Ishikawa (cell line): ENCODE results near the gene ARMH3.

Source experiments
- CEBPB ChIP-seq: IDR thresholded peaks from 2 replicates; pipeline ENCODE4 v1.6.1; 2012
- CREB1 ChIP-seq: IDR thresholded peaks from 2 replicates; pipeline ENCODE4 v1.6.1; 2012; ENCODE audit warnings: low read depth
- EGR1 ChIP-seq: IDR thresholded peaks from 2 replicates; pipeline ENCODE4 v1.6.1; 2012
- EP300 ChIP-seq: IDR thresholded peaks from 2 replicates; pipeline ENCODE4 v1.6.1; 2012; ENCODE audit warnings: borderline replicate concordance
- FOXM1 ChIP-seq: IDR thresholded peaks from 2 replicates; pipeline ENCODE4 v1.6.1; 2012; ENCODE audit warnings: low read depth, borderline replicate concordance
- NFIC ChIP-seq: IDR thresholded peaks from 2 replicates; pipeline ENCODE4 v1.6.1; 2012
- RAD21 ChIP-seq: IDR thresholded peaks from 2 replicates; pipeline ENCODE4 v1.6.1; 2012; ENCODE audit warnings: low read depth
- TAF1 ChIP-seq: IDR thresholded peaks from 2 replicates; pipeline ENCODE4 v1.6.1; 2012; ENCODE audit warnings: low read depth, mild to moderate bottlenecking
- TCF12 ChIP-seq: IDR thresholded peaks from 2 replicates; pipeline ENCODE4 v1.6.1; 2012; ENCODE audit warnings: low read depth
- TEAD4 ChIP-seq: IDR thresholded peaks from 2 replicates; pipeline ENCODE4 v1.6.1; 2012
- YY1 ChIP-seq: IDR thresholded peaks from 2 replicates; pipeline ENCODE4 v1.6.1; 2012; ENCODE audit warnings: low read depth
- ZBTB7A ChIP-seq: IDR thresholded peaks from 2 replicates; pipeline ENCODE4 v1.6.1; 2012; ENCODE audit warnings: low read depth
- TF ChIP-seq, protein P1 (sequence below): IDR thresholded peaks from 2 replicates; pipeline ENCODE4 v1.6.1; 2012
- TF ChIP-seq, protein P2 (sequence below): IDR thresholded peaks from 2 replicates; pipeline ENCODE4 v1.6.1; 2012
- TF ChIP-seq, protein P3 (sequence below): IDR thresholded peaks from 2 replicates; pipeline ENCODE4 v1.6.1; 2012; ENCODE audit warnings: low read depth, mild to moderate bottlenecking

ARMH3 gene

DNA sequence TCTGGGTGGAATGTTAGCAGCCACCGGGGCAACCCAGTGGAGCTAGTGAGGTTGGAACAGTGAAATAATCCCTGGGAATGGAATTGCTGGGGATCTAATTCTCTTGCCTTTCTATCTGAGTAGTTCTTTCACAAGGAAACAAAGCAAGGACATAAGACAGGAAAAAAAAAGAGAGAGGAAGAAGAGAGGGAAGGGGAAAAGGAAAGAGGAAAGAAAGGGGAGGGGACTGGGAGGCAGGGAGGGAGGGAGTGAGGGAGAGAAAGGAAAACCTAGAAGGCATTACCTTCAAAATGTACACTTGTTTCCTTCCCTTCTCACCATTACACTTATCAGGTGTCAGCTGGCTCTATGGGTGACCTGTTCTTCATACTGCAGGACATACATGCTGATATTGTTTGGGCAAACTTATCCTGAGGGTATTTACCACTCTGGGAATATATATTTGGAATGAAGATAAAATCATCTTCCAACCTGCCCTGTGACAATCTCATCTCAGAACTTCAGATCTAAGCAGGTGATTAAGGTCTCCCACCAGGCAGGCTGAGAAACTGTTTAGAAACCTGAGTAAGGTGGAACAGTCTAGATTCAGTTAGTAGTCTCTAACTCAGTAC lies 162.4 kb downstream of the ARMH3 start:
- TF ChIP-seq, protein P1, sequence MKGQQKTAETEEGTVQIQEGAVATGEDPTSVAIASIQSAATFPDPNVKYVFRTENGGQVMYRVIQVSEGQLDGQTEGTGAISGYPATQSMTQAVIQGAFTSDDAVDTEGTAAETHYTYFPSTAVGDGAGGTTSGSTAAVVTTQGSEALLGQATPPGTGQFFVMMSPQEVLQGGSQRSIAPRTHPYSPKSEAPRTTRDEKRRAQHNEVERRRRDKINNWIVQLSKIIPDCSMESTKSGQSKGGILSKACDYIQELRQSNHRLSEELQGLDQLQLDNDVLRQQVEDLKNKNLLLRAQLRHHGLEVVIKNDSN, result no peak
- TF ChIP-seq RAD21, result no peak
- no peak for TF ChIP-seq ZBTB7A
- TF ChIP-seq EP300, result no peak
- no peak for TF ChIP-seq TAF1
- TF ChIP-seq, protein P2, sequence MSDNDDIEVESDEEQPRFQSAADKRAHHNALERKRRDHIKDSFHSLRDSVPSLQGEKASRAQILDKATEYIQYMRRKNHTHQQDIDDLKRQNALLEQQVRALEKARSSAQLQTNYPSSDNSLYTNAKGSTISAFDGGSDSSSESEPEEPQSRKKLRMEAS, result no peak
- TF ChIP-seq, protein P3, sequence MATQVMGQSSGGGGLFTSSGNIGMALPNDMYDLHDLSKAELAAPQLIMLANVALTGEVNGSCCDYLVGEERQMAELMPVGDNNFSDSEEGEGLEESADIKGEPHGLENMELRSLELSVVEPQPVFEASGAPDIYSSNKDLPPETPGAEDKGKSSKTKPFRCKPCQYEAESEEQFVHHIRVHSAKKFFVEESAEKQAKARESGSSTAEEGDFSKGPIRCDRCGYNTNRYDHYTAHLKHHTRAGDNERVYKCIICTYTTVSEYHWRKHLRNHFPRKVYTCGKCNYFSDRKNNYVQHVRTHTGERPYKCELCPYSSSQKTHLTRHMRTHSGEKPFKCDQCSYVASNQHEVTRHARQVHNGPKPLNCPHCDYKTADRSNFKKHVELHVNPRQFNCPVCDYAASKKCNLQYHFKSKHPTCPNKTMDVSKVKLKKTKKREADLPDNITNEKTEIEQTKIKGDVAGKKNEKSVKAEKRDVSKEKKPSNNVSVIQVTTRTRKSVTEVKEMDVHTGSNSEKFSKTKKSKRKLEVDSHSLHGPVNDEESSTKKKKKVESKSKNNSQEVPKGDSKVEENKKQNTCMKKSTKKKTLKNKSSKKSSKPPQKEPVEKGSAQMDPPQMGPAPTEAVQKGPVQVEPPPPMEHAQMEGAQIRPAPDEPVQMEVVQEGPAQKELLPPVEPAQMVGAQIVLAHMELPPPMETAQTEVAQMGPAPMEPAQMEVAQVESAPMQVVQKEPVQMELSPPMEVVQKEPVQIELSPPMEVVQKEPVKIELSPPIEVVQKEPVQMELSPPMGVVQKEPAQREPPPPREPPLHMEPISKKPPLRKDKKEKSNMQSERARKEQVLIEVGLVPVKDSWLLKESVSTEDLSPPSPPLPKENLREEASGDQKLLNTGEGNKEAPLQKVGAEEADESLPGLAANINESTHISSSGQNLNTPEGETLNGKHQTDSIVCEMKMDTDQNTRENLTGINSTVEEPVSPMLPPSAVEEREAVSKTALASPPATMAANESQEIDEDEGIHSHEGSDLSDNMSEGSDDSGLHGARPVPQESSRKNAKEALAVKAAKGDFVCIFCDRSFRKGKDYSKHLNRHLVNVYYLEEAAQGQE, result no peak
- no peak for TF ChIP-seq YY1
- TF ChIP-seq NFIC, result no peak
- TF ChIP-seq CEBPB, result no peak
- TF ChIP-seq TEAD4, result no peak
- TF ChIP-seq FOXM1, result no peak
- no peak for TF ChIP-seq EGR1
- TF ChIP-seq TCF12, result no peak
- TF ChIP-seq CREB1, result no peak

DNA sequence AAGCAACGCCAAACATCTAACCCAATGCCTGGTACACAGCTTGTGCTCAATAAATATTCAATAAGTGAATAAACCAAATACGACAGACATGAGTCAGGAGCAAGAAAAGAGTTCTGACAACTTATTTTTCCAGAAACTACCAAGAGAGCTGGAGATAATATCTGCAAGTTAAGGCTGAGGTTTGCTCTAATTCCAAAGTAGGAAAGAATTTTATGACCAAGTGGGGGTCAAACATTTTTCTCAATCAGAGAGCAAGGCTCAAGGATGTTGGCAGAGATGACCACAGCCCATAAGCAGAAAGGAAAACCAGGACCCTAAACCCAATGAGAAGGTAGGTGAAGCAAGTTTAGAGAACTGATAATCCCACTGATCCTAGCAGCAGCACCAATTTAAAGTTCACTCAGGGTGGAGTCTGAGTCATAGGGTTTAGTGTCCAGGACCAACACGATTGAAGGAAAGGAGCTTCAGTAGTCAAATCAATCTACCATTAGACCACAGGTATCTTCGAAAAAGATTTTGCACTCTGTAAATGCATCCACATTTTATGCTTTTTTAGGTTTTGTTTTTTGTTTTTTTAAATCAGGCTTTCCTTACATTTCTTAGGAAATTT lies 163.1 kb downstream of the ARMH3 start:
- TF ChIP-seq EGR1 (no peak), TAF1 (no peak), RAD21 (no peak)

DNA sequence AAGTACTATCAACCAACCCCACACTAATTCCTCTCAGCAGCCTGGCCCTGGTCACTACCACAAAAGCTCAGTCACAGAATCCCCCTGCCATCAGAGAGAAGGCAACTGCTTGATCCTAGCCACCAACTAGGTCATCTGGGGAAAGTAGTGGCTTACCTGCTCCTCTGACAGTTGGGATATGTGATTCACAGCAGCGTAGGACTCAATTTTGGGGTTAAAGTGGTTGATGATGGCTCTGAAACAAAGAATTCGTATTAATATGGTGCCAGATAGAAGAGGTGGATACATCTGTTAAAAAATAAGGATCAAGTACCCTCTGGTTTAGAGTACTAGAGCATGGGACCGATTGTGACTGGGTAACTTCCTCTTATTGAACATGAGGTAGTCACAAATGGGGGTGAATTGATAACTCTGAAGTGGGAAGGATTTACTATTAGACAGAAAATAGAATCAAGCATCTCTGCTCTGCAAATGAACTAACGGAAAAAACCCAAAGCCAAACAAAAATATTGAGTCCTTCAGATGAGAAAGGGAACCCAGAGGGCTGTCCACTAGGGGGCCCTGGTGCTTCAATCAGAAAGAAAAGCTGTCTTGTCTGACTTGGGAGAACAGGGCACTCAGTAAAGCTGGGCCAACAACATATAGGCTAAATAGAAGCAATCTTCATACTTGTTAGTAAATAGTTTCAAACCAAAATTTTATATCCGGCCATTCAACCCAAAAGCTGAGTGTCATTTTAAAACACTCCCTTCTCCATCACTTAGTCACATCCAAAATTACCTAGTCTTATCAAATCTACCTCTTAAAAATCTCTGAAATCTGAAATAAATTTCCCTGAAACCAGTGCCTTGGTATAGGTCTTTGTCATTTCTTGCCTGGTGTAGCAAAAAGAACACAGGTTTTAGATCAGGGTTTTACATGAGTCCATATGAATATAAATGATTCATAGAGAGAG lies 166.4 kb downstream of the ARMH3 start:
- TF ChIP-seq CREB1 (no peak), RAD21 (peak; percentile 87)

DNA sequence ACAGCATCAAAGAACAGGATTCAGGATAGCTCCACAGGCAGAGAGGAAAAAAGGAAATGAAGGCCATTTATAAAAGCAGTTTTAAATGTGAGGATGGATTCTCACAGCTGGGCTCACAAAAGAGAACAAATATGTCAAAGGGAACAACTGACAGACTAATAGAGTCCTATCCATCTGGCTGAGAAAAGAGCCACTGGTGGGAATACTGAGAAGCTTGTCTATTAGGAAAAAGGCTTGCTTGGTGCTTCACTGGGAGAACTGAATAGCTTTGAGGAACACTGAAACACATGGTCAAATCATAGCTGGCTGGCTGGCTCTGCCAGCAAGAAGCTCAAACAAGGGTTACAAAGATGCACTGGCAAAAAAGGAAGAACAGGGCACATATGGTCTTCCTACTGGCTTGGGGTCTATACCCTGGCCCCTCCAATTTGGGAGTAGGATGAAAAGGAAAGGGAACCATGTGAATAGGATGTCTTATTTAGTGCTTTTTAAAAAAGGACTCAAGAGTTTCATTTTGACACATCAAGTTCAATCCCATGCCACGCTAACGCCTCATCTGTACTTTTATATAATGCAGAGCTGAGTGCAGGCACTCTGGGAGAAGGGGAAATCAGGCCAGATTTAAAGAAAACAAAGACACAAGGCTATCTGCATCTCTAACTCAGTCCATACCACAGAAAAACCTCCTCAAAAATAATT lies 167.6 kb downstream of the ARMH3 start:
- no peak for TF ChIP-seq YY1
- no peak for TF ChIP-seq CREB1
- no peak for TF ChIP-seq TAF1
- no peak for TF ChIP-seq TCF12
- TF ChIP-seq, protein P1, result no peak
- TF ChIP-seq ZBTB7A, result no peak
- TF ChIP-seq, protein P2, result no peak
- TF ChIP-seq FOXM1, result no peak
- no peak for TF ChIP-seq CEBPB
- TF ChIP-seq TEAD4, result no peak
- TF ChIP-seq NFIC, result no peak
- TF ChIP-seq, protein P3, result no peak
- no peak for TF ChIP-seq EGR1

DNA sequence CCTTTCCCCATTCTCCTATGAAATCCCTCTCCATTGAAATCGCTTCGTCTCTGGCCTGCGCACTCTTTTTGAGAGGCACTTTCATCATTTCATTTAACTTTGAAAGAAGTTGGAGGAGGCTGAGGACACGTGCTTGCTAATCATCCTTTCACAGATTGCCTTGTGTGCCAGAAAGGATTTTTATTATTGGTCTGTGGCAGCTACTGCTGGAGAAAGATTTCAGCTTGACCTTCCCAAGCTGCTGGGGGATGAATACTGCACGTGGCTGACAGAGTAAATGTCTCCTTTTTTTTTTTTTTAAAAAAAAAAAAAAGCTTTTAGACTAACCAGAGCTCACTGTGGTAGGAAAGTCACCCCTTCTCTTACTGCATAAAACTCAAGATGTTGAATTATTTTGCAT lies 168.2 kb downstream of the ARMH3 start:
- TF ChIP-seq TEAD4, result no peak
- TF ChIP-seq FOXM1, result no peak
- TF ChIP-seq, protein P1, result no peak
- TF ChIP-seq, protein P3, result no peak
- no peak for TF ChIP-seq NFIC
- no peak for TF ChIP-seq CEBPB
- no peak for TF ChIP-seq YY1
- no peak for TF ChIP-seq CREB1
